PC-3 (cell line): Measurements from ENCODE around the gene KAT7. TPM values are rescaled to one million over a fixed set of nuclear protein-coding genes. Genes with fewer than 3 reads are reported as not detected.

Experiments used
- ATAC-seq: fragments of 200-7000 bp; cut with Tn5 transposase; 2 replicates; pipeline ENCODE4 v1.9.1; 2020; ENCODE audit warnings: mild to moderate bottlenecking, moderate library complexity
- BruUV-seq: library from RNA; stranded (reverse); fragments of 400-500 nt; replicated peaks from 2 replicates; lab custom pipeline; 2021; lab: Mats Ljungman, UMichigan
- CTCF ChIA-PET: fragments of 300-600 bp; sonication (Branson Sonifier 250); formaldehyde crosslinking; loops from one replicate; lab custom pipeline; 2022; ENCODE audit warnings: antibody characterized with exemption; lab: Charles Lee
- POLR2A ChIA-PET: fragments of 300-600 bp; sonication (Branson Sonifier 250); formaldehyde crosslinking; loops from one replicate; lab custom pipeline; 2022; ENCODE audit warnings: antibody characterized with exemption; ENCODE audit not compliant: unreplicated experiment; lab: Charles Lee
- DNase-seq: peaks from one replicate; pipeline ENCODE4 v3.0.0-alpha.2; 2015
- H2AFZ ChIP-seq: fragments of 300-600 bp; sonication (generic); 2 replicates; pipeline ENCODE4 v1.6.0; 2016; ENCODE audit warnings: antibody characterized with exemption, low read length
- H3F3A ChIP-seq: fragments of 300-600 bp; sonication (generic); one replicate; pipeline ENCODE4 v1.6.0; 2017; ENCODE audit warnings: antibody characterized with exemption, low read length, control low read depth, mild to moderate bottlenecking; ENCODE audit not compliant: unreplicated experiment
- H3K27ac ChIP-seq: fragments of 300-600 bp; sonication (generic); 2 replicates; pipeline ENCODE4 v1.5.1; 2016; ENCODE audit warnings: mild to moderate bottlenecking, low read length
- H3K27me3 ChIP-seq: fragments of 300-600 bp; sonication (generic); 2 replicates; pipeline ENCODE4 v1.6.1; 2016; ENCODE audit warnings: low read length, mixed read lengths
- H3K36me3 ChIP-seq: fragments of 300-600 bp; sonication (generic); 2 replicates; pipeline ENCODE4 v1.6.1; 2016; ENCODE audit warnings: low read depth, mixed run types, low read length, mixed read lengths
- H3K4me1 ChIP-seq: fragments of 300-600 bp; sonication (generic); 2 replicates; pipeline ENCODE4 v1.5.1; 2016; ENCODE audit warnings: low read length; ENCODE audit not compliant: insufficient read depth
- H3K4me2 ChIP-seq: fragments of 300-600 bp; sonication (generic); 2 replicates; pipeline ENCODE4 v1.6.0; 2016; ENCODE audit warnings: low read length
- H3K4me3 ChIP-seq: fragments of 300-600 bp; sonication (generic); 2 replicates; pipeline ENCODE4 v1.5.1; 2016; ENCODE audit warnings: mild to moderate bottlenecking, low read length, mixed read lengths
- H3K79me2 ChIP-seq: fragments of 300-600 bp; sonication (generic); 2 replicates; pipeline ENCODE4 v1.6.1; 2017; ENCODE audit warnings: low read length, mixed read lengths
- H3K9ac ChIP-seq: fragments of 300-600 bp; sonication (generic); 2 replicates; pipeline ENCODE4 v1.6.0; 2016; ENCODE audit warnings: mild to moderate bottlenecking, low read length
- H3K9me2 ChIP-seq: fragments of 300-600 bp; sonication (generic); replicated peaks from 2 replicates; pipeline ENCODE4 v1.6.1; 2016; ENCODE audit warnings: mixed run types, low read length, mixed read lengths
- H3K9me3 ChIP-seq: fragments of 300-600 bp; sonication (generic); 2 replicates; pipeline ENCODE4 v1.6.1; 2016; ENCODE audit warnings: low read length, mixed read lengths
- H4K20me1 ChIP-seq: fragments of 300-600 bp; sonication (generic); 2 replicates; pipeline ENCODE4 v1.6.1; 2016; ENCODE audit warnings: low read length, mixed read lengths
- CTCF ChIP-seq: fragments of 300-600 bp; sonication (generic); conservative IDR thresholded peaks from 2 replicates; pipeline ENCODE4 v1.5.1; 2017; ENCODE audit warnings: antibody characterized with exemption, low read depth, mild to moderate bottlenecking, low read length
- EZH2 ChIP-seq: fragments of 300-600 bp; sonication (generic); IDR thresholded peaks from one replicate; pipeline ENCODE4 v1.6.1; 2017; ENCODE audit warnings: antibody characterized with exemption, mild to moderate bottlenecking, low read length; ENCODE audit not compliant: unreplicated experiment
- EZH2phosphoT487 ChIP-seq: fragments of 300-600 bp; sonication (generic); IDR thresholded peaks from 2 replicates; pipeline ENCODE4 v1.6.1; 2018; ENCODE audit warnings: mild to moderate bottlenecking, antibody characterized with exemption, low read length, borderline replicate concordance
- intact Hi-C: fragments of 100-400 bp; cut with micrococcal nuclease; formaldehyde crosslinking; loops from 2 replicates; pipeline ENCODE4 v1.9.0; 2023
- total RNA-seq: library from RNA; depleted of rRNA; stranded (reverse); fragments of >200 nt; gene quantifications from 2 replicates; pipeline ENCODE4 v1.2.3, GENCODE V29; 2014

The KAT7 gene
- total RNA-seq, 1 experiment from 2014 or later: 39.1 TPM

GRCh38 chr17:49777563-49777962, 10.9 kb upstream of the KAT7 start:
- Histone ChIP-seq H4K20me1 (no peaks in the 10 kb centered on the region), H3K27ac (no peak overlapping the region), H3K9me3 (no peaks in the 10 kb centered on the region), H3K4me1 (peaks cover 13% of the 10 kb centered on the region), H3K4me3 (no peak overlapping the region), H2AFZ (no peak overlapping the region), H3K36me3 (no peaks in the 10 kb centered on the region), H3K9ac (no peak overlapping the region), H3K4me2 (no peak overlapping the region), H3K79me2 (no peaks in the 10 kb centered on the region), H3F3A (no peaks in the 10 kb centered on the region), H3K27me3 (no peaks in the 10 kb centered on the region), H3K9me2 (no peaks in the 10 kb centered on the region)
- CTCF ChIA-PET: interaction anchor here (1.0 kb wide), 1 partner anchor 69 kb away, joined by 3 read pairs; no protein-coding TSS in a partner anchor
- BruUV-seq: no TSS peak
- ATAC-seq (no peak), DNase-seq (no peak)
- POLR2A ChIA-PET: no interaction called here
- TF ChIP-seq CTCF (no peak), EZH2 (no peak), EZH2phosphoT487 (no peak)
- intact Hi-C loops: no loop called here

DNA sequence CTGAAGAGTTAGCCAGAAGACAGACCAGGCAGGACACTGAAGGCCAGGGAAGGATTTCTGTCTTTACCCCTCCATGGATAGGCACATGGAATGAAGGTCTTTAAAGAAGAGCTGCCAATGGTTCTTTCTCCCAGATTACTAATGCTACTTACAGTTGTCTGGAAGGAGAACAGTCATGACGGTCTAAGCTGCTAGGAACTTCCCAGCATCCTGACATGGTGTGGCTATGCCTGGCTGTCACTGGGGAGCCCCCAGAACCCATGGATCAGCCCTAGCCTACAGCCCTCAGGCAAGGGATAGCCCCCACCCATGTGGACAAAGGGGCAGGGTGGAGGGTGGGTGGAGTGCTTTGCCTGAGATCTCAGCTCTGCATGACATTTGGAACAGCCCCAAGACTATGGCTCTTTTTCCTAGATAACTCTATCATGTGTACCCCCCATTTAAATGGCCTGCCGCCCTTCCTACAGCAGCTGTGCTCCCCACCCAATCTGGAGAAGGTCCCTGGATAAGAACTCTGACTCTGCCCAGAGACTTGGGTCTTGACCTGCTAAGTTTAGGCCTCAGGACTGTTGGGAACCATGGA, 9.2 kb upstream of the KAT7 start:
- no TSS peak for BruUV-seq
- Histone ChIP-seq H3K9me2 (no peaks in the 10 kb centered on the region), H3K4me2 (peak overlapping the region; percentile 17), H3K9me3 (no peaks in the 10 kb centered on the region), H3F3A (no peaks in the 10 kb centered on the region), H3K27ac (peak overlapping the region; percentile 13), H3K4me1 (peaks cover 13% of the 10 kb centered on the region), H4K20me1 (no peaks in the 10 kb centered on the region), H3K79me2 (no peaks in the 10 kb centered on the region), H3K36me3 (no peaks in the 10 kb centered on the region), H2AFZ (peak overlapping the region; percentile 27), H3K9ac (no peak overlapping the region), H3K4me3 (no peak overlapping the region), H3K27me3 (no peaks in the 10 kb centered on the region)
- no peak for TF ChIP-seq EZH2
- no peak for TF ChIP-seq EZH2phosphoT487
- TF ChIP-seq CTCF: no peak
- ATAC-seq (no peak), DNase-seq (no peak)
- ChIA-PET POLR2A (no interaction called here), CTCF (no interaction called here)
- intact Hi-C loops: loop anchor here (1.0 kb wide), 2 partner anchors 71 to 211 kb away; no protein-coding TSS in a partner anchor

DNA sequence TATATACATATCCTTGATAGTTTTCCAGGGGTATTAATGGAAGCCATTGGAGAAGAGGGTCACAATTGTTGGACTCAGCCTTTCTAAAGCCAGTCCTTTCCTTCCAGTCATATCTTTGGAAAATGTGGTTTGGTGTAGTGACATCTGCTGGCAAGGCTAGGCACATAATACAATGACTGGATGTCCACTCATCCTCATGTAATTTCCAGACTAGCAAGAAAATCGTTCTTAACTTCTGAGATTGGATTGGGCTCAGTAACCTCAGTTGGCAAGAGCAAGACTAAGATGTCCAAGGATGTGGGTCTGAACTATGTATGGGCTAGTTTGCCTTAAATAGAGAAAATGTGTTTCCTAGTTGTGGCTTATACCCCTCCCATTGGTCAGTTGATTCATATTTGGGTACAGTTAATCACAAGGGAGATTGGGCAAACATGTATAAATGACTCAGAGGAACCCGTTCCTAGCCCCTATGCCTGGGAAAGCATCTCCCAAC, 8.7 kb upstream of the KAT7 start:
- TF ChIP-seq CTCF: peak; percentile 91
- no peak for TF ChIP-seq EZH2phosphoT487
- no peak for TF ChIP-seq EZH2
- Histone ChIP-seq H3K4me1 (peaks cover 13% of the 10 kb centered on the region), H3K36me3 (no peaks in the 10 kb centered on the region), H3F3A (no peaks in the 10 kb centered on the region), H2AFZ (peak overlapping the region; percentile 27), H3K27ac (peak overlapping the region; percentile 13), H3K79me2 (no peaks in the 10 kb centered on the region), H3K4me2 (peak overlapping the region; percentile 17), H3K9me2 (no peaks in the 10 kb centered on the region), H3K9me3 (no peaks in the 10 kb centered on the region), H3K9ac (no peak overlapping the region), H4K20me1 (no peaks in the 10 kb centered on the region), H3K27me3 (no peaks in the 10 kb centered on the region), H3K4me3 (no peak overlapping the region)
- ChIA-PET CTCF (no interaction called here), POLR2A (no interaction called here)
- ATAC-seq (peak; percentile 95), DNase-seq (peak; percentile 83)
- intact Hi-C loops: loop anchor here (1.0 kb wide), 2 partner anchors 71 to 211 kb away; no protein-coding TSS in a partner anchor
- BruUV-seq: no TSS peak
